Neural cell (in vitro differentiated cells): ENCODE results near the gene PTH1R.

ENCODE experiments used
- EP300 ChIP-seq: fragments of 450-650 bp; conservative IDR thresholded peaks from 2 replicates; pipeline ENCODE4 v1.6.1; 2014; ENCODE audit warnings: antibody characterized with exemption, mild to moderate bottlenecking, moderate library complexity; ENCODE audit not compliant: poor library complexity, severe bottlenecking
- EZH2 ChIP-seq: fragments of 200-600, 300-800 bp; shearing (Covaris generic), sonication (generic); IDR thresholded peaks from 2 replicates; pipeline ENCODE4 v1.6.1; 2014; ENCODE audit warnings: antibody characterized with exemption, low read length, borderline replicate concordance, mild to moderate bottlenecking; ENCODE audit not compliant: insufficient read depth, poor library complexity, severe bottlenecking
- POLR2AphosphoS5 ChIP-seq: IDR thresholded peaks from 2 replicates; pipeline ENCODE4 v1.6.1; 2012
- TAF1 ChIP-seq: IDR thresholded peaks from 2 replicates; pipeline ENCODE4 v1.6.1; 2012; ENCODE audit warnings: low read depth
- TF ChIP-seq, protein P1 (sequence below): fragments of 450-650 bp; IDR thresholded peaks from 2 replicates; pipeline ENCODE4 v1.5.1; 2014; ENCODE audit warnings: antibody characterized with exemption, mild to moderate bottlenecking, moderate library complexity; ENCODE audit not compliant: poor library complexity, severe bottlenecking
- TF ChIP-seq, protein P2 (sequence below): IDR thresholded peaks from 2 replicates; pipeline ENCODE4 v1.6.1; 2012; ENCODE audit warnings: borderline replicate concordance

DNA sequence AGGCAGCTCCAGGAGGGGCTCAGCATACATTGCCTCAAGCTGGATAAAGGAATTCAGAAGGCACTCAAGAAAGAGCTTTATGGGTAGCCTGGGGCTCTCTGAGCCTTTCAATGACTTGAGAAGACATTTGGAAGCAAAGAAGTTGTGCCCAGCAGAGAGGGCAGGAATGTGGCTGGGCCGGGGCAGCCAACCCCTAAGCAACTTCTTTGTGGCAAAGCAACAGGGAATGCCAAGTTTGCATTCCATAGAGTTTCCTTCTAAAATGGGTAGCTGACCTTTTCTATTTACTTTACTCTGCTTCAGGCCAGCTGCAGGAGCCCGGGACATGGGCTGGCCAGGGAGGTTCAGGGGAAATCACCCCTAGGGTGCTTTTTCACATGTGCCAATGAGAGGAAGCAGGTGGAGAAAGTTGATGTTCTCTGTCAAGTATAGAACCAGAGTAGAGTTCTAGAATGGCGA lies 53.5 kb downstream of the PTH1R start:
- TF ChIP-seq, protein P1, sequence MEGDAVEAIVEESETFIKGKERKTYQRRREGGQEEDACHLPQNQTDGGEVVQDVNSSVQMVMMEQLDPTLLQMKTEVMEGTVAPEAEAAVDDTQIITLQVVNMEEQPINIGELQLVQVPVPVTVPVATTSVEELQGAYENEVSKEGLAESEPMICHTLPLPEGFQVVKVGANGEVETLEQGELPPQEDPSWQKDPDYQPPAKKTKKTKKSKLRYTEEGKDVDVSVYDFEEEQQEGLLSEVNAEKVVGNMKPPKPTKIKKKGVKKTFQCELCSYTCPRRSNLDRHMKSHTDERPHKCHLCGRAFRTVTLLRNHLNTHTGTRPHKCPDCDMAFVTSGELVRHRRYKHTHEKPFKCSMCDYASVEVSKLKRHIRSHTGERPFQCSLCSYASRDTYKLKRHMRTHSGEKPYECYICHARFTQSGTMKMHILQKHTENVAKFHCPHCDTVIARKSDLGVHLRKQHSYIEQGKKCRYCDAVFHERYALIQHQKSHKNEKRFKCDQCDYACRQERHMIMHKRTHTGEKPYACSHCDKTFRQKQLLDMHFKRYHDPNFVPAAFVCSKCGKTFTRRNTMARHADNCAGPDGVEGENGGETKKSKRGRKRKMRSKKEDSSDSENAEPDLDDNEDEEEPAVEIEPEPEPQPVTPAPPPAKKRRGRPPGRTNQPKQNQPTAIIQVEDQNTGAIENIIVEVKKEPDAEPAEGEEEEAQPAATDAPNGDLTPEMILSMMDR, result no peak
- no peak for TF ChIP-seq POLR2AphosphoS5
- TF ChIP-seq, protein P2, sequence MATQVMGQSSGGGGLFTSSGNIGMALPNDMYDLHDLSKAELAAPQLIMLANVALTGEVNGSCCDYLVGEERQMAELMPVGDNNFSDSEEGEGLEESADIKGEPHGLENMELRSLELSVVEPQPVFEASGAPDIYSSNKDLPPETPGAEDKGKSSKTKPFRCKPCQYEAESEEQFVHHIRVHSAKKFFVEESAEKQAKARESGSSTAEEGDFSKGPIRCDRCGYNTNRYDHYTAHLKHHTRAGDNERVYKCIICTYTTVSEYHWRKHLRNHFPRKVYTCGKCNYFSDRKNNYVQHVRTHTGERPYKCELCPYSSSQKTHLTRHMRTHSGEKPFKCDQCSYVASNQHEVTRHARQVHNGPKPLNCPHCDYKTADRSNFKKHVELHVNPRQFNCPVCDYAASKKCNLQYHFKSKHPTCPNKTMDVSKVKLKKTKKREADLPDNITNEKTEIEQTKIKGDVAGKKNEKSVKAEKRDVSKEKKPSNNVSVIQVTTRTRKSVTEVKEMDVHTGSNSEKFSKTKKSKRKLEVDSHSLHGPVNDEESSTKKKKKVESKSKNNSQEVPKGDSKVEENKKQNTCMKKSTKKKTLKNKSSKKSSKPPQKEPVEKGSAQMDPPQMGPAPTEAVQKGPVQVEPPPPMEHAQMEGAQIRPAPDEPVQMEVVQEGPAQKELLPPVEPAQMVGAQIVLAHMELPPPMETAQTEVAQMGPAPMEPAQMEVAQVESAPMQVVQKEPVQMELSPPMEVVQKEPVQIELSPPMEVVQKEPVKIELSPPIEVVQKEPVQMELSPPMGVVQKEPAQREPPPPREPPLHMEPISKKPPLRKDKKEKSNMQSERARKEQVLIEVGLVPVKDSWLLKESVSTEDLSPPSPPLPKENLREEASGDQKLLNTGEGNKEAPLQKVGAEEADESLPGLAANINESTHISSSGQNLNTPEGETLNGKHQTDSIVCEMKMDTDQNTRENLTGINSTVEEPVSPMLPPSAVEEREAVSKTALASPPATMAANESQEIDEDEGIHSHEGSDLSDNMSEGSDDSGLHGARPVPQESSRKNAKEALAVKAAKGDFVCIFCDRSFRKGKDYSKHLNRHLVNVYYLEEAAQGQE, result no peak
- TF ChIP-seq EZH2, result no peak
- TF ChIP-seq TAF1, result no peak
- no peak for TF ChIP-seq EP300
